CD14-positive monocyte (primary cell): Measurements from ENCODE around the gene FASN. TPM values are rescaled to one million over a fixed set of nuclear protein-coding genes. Genes with fewer than 3 reads are reported as not detected.
"Not testable (repeated sequence)": the region's sequence is repeated elsewhere in the genome, so short reads cannot be mapped to it uniquely, and the experiment has no call there.

Experiments used
- DNase-seq, 3 donors: peaks; one replicate each; pipeline ENCODE4 v3.0.0-alpha.2; 2011 to 2022
- H2AFZ ChIP-seq: 2 replicates; pipeline ENCODE4 v1.6.0; 2012; ENCODE audit warnings: mild to moderate bottlenecking, low read depth, low read length, inconsistent platforms; ENCODE audit not compliant: insufficient read depth, poor library complexity, severe bottlenecking
- H3K27ac ChIP-seq, 2 donors: 1 replicate in 1 of 2; 2 replicates in 1 of 2; pipeline ENCODE4 v1.5.1; 2012 to 2013; ENCODE audit warnings: low read length in 2 of 2, control low read depth in 1 of 2, inconsistent platforms in 1 of 2, low read depth in 1 of 2, mild to moderate bottlenecking in 1 of 2
- H3K27me3 ChIP-seq, 2 donors: one replicate each; pipeline versions ENCODE4 v1.6.0 to v1.6.1; 2011 to 2013; ENCODE audit warnings: low read length in 2 of 2; ENCODE audit not compliant: control insufficient read depth in 2 of 2, insufficient read depth in 2 of 2
- H3K36me3 ChIP-seq, 2 donors: replicated peaks in 1 of 2; 1 replicate in 1 of 2; 2 replicates in 1 of 2; pipeline versions ENCODE4 v1.5.1 to v1.6.1; 2012 to 2013; ENCODE audit warnings: low read length in 2 of 2, control low read depth in 1 of 2, inconsistent platforms in 1 of 2, mild to moderate bottlenecking in 1 of 2; ENCODE audit not compliant: insufficient read depth in 2 of 2, control insufficient read depth in 1 of 2
- H3K4me1 ChIP-seq, 2 donors: 1 replicate in 1 of 2; 2 replicates in 1 of 2; pipeline versions ENCODE4 v1.5.1 to v1.6.1; 2012 to 2013; ENCODE audit warnings: low read length in 2 of 2, control low read depth in 1 of 2, inconsistent platforms in 1 of 2, mild to moderate bottlenecking in 1 of 2, moderate library complexity in 1 of 2; ENCODE audit not compliant: insufficient read depth in 2 of 2, control insufficient read depth in 1 of 2
- H3K4me2 ChIP-seq: replicated peaks from 2 replicates; pipeline ENCODE3; 2012; ENCODE audit warnings: low read length, moderate library complexity, mild to moderate bottlenecking; ENCODE audit not compliant: poor library complexity, severe bottlenecking; ENCODE audit errors: extremely low read depth
- H3K4me3 ChIP-seq, 3 experiments: fragments of 200-600 bp in 1 of 3; sonication (generic) in 1 of 3; replicated peaks in 1 of 3; 1 replicate in 2 of 3; 2 replicates in 1 of 3; pipeline ENCODE4 v1.5.1; 2011 to 2013; ENCODE audit warnings: low read length in 3 of 3, mild to moderate bottlenecking in 3 of 3, control low read depth in 2 of 3, low read depth in 2 of 3, inconsistent platforms in 1 of 3, moderate library complexity in 1 of 3
- H3K79me2 ChIP-seq: 2 replicates; pipeline ENCODE4 v1.6.0; 2012; ENCODE audit warnings: mild to moderate bottlenecking, control low read depth, inconsistent platforms, low read length, moderate library complexity; ENCODE audit not compliant: insufficient read depth
- H3K9ac ChIP-seq: 2 replicates; pipeline ENCODE4 v1.6.0; 2017; ENCODE audit warnings: low read length, mild to moderate bottlenecking; ENCODE audit not compliant: insufficient read depth, poor library complexity, severe bottlenecking
- H3K9me3 ChIP-seq, 2 donors: replicated peaks in 1 of 2; 1 replicate in 1 of 2; 2 replicates in 1 of 2; pipeline versions ENCODE4 v1.5.1 to v1.6.1; 2012 to 2013; ENCODE audit warnings: low read length in 2 of 2, control low read depth in 1 of 2; ENCODE audit not compliant: control insufficient read depth in 1 of 2, insufficient read depth in 1 of 2
- H4K20me1 ChIP-seq: 2 replicates; pipeline ENCODE4 v1.6.0; 2012; ENCODE audit warnings: mild to moderate bottlenecking, low read length, control low read depth, moderate library complexity; ENCODE audit not compliant: insufficient read depth
- H3K27ac Mint-ChIP-seq, 7 donors: one replicate each; pipeline ENCODE4 v1.8.0; 2020; ENCODE audit warnings: mild to moderate bottlenecking in 7 of 7, mixed read lengths in 7 of 7, moderate library complexity in 6 of 7, inconsistent platforms in 2 of 7
- H3K27me3 Mint-ChIP-seq, 3 donors: one replicate each; pipeline ENCODE4 v1.8.0; 2021 to 2022; ENCODE audit warnings: low read depth in 3 of 3, mild to moderate bottlenecking in 3 of 3, mixed read lengths in 3 of 3, moderate library complexity in 3 of 3, inconsistent platforms in 1 of 3
- H3K36me3 Mint-ChIP-seq, 2 donors: one replicate each; pipeline ENCODE4 v1.8.0; 2020; ENCODE audit warnings: mixed read lengths in 2 of 2, inconsistent platforms in 1 of 2, mild to moderate bottlenecking in 1 of 2
- H3K4me1 Mint-ChIP-seq: one replicate; pipeline ENCODE4 v1.8.0; 2020; ENCODE audit warnings: mild to moderate bottlenecking, mixed read lengths
- H3K4me3 Mint-ChIP-seq, 2 donors: one replicate each; pipeline ENCODE4 v1.8.0; 2020; ENCODE audit warnings: mild to moderate bottlenecking in 2 of 2, mixed read lengths in 2 of 2, moderate library complexity in 1 of 2
- H3K9me3 Mint-ChIP-seq, 7 donors: one replicate each; pipeline ENCODE4 v1.8.0; 2020 to 2022; ENCODE audit warnings: mixed read lengths in 7 of 7, mild to moderate bottlenecking in 6 of 7, moderate library complexity in 6 of 7, inconsistent platforms in 2 of 7
- CTCF ChIP-seq: fragments of 200-600 bp; IDR thresholded peaks from one replicate; pipeline ENCODE4 v1.8.0; 2022; ENCODE audit warnings: antibody characterized with exemption, mild to moderate bottlenecking
- WGBS: methylation state at CpG from one replicate; pipeline ENCODE4 v1.1.5; 2013; ENCODE audit warnings: missing lambda C conversion rate; ENCODE audit not compliant: insufficient coverage; 5-methylcytosine and 5-hydroxymethylcytosine counted together
- intact Hi-C, 2 donors: fragments of 100-400 bp; cut with micrococcal nuclease; formaldehyde crosslinking; loops; one replicate each; pipeline versions ENCODE4 v1.15.0 to v1.15.1; 2023
- polyA plus RNA-seq, 3 donors: library from polyadenylated mRNA; depleted of rRNA in 1 of 3; unstranded in 2 of 3; stranded (reverse) in 1 of 3; fragments of 300-500 nt in 2 of 3; fragments of >200 nt in 1 of 3; fragmentation: Illumina TruSeq in 2 of 3; gene quantifications; 1 replicate in 2 of 3; 2 replicates in 1 of 3; pipeline ENCODE4 v1.2.3, GENCODE V29; 2012 to 2021

Gene FASN
- polyA plus RNA-seq, 3 donors, result 0.08 to 8.4 (median 0.13) TPM

GRCh38 chr17:82138511-82138992 lies 40.5 kb upstream of the FASN start:
- no peak for TF ChIP-seq CTCF
- Histone ChIP-seq H3K27ac (no peak overlapping the region), H3K4me3 (no peak overlapping the region), H3K79me2 (no peaks in the 10 kb centered on the region), H4K20me1 (no peaks in the 10 kb centered on the region), H3K4me1 (no peaks in the 10 kb centered on the region), H2AFZ (no peak overlapping the region), H3K27me3 (no peaks in the 10 kb centered on the region), H3K4me2 (no peak overlapping the region), H3K9ac (no peak overlapping the region), H3K36me3 (no peaks in the 10 kb centered on the region), H3K9me3 (no peaks in the 10 kb centered on the region)
- no peaks in the 10 kb centered on the region for H3K4me1 Mint-ChIP-seq
- peaks cover 4% of the 10 kb centered on the region in 2 donors for H3K36me3 Mint-ChIP-seq
- peaks cover 0 to 2% (median 0%) of the 10 kb centered on the region in 3 donors for H3K27me3 Mint-ChIP-seq
- H3K27ac Mint-ChIP-seq, result no peak overlapping the region
- H3K4me3 Mint-ChIP-seq, result no peak overlapping the region
- WGBS, result 95% methylated on average over 28 of the region's 28 CpGs
- H3K9me3 Mint-ChIP-seq, result peaks cover 0 to 6% (median 0%) of the 10 kb centered on the region in 7 donors
- DNase-seq, result no peak
- intact Hi-C loops, result no loop called here

GRCh38 chr17:82134101-82134500 lies 36.1 kb upstream of the FASN start:
- Histone ChIP-seq H3K27me3 (no peaks in the 10 kb centered on the region), H3K27ac (no peak overlapping the region), H3K36me3 (no peaks in the 10 kb centered on the region), H3K4me3 (no peak overlapping the region), H2AFZ (no peak overlapping the region), H3K9ac (no peak overlapping the region), H3K79me2 (no peaks in the 10 kb centered on the region), H3K4me1 (no peaks in the 10 kb centered on the region), H4K20me1 (no peaks in the 10 kb centered on the region), H3K4me2 (no peak overlapping the region), H3K9me3 (no peaks in the 10 kb centered on the region)
- 98% methylated on average over 7 of the region's 11 CpGs for WGBS
- peaks cover 2 to 4% of the 10 kb centered on the region in 2 donors for H3K36me3 Mint-ChIP-seq
- TF ChIP-seq CTCF, result no peak
- no peak overlapping the region for H3K4me3 Mint-ChIP-seq
- H3K27me3 Mint-ChIP-seq, result no peaks in the 10 kb centered on the region
- no peaks in the 10 kb centered on the region for H3K4me1 Mint-ChIP-seq
- H3K9me3 Mint-ChIP-seq, result peaks cover 0 to 6% (median 0%) of the 10 kb centered on the region in 7 donors
- DNase-seq, result no peak
- no peak overlapping the region for H3K27ac Mint-ChIP-seq
- intact Hi-C loops, result no loop called here

GRCh38 chr17:82133166-82133953 lies 35.3 kb upstream of the FASN start:
- H3K27me3 Mint-ChIP-seq, H3K9ac ChIP-seq, H2AFZ ChIP-seq, H3K4me2 ChIP-seq, H3K27me3 ChIP-seq, H3K9me3 ChIP-seq, H3K36me3 ChIP-seq, H3K79me2 ChIP-seq, H3K4me1 Mint-ChIP-seq, H3K9me3 Mint-ChIP-seq, H4K20me1 ChIP-seq, H3K27ac ChIP-seq, DNase-seq, H3K4me1 ChIP-seq, H3K4me3 ChIP-seq, H3K4me3 Mint-ChIP-seq, H3K36me3 Mint-ChIP-seq, intact Hi-C loops: not testable (repeated sequence)
- 67% methylated on average over 1 of the region's 8 CpGs for WGBS
- H3K27ac Mint-ChIP-seq, result peak overlapping the region in 1 of 7 donors; percentile 45
